GM15510 (cell line): ENCODE data around the gene NTF3.

Source experiments
- POLR2A ChIP-seq: IDR thresholded peaks from 3 replicates; pipeline ENCODE4 v1.6.1; 2011; ENCODE audit warnings: borderline replicate concordance; ENCODE audit not compliant: insufficient read length; ENCODE audit errors: extremely low read depth

Gene NTF3

GRCh38 chr12:5416571-5416970 is 15.3 kb upstream of the NTF3 start:
- TF ChIP-seq POLR2A: no peak

- TF ChIP-seq POLR2A: no peak
Measured at GRCh38 chr12:5417500-5417899, 14.4 kb upstream of the NTF3 start.

GRCh38 chr12:5428332-5429221 is 3.3 kb upstream of the NTF3 start:
- no peak for TF ChIP-seq POLR2A

- no peak for TF ChIP-seq POLR2A
Measured at GRCh38 chr12:5429741-5430557, 2.0 kb upstream of the NTF3 start.

- TF ChIP-seq POLR2A: no peak
Measured at GRCh38 chr12:5430641-5431603, 986 bp upstream of the NTF3 start.

- no peak for TF ChIP-seq POLR2A
Measured at GRCh38 chr12:5433081-5433844, 1.4 kb downstream of the NTF3 start.

GRCh38 chr12:5433845-5434646 is 2.1 kb downstream of the NTF3 start:
- TF ChIP-seq POLR2A: no peak

GRCh38 chr12:5434647-5435560 is 3.0 kb downstream of the NTF3 start:
- no peak for TF ChIP-seq POLR2A

GRCh38 chr12:5437182-5437583 is 5.3 kb downstream of the NTF3 start:
- no peak for TF ChIP-seq POLR2A

GRCh38 chr12:5437589-5437988 is 5.7 kb downstream of the NTF3 start:
- no peak for TF ChIP-seq POLR2A

GRCh38 chr12:5438671-5439200 is 6.8 kb downstream of the NTF3 start:
- no peak for TF ChIP-seq POLR2A

- no peak for TF ChIP-seq POLR2A
Measured at GRCh38 chr12:5439371-5439771, 7.5 kb downstream of the NTF3 start.

- no peak for TF ChIP-seq POLR2A
Measured at GRCh38 chr12:5439788-5440300, 7.9 kb downstream of the NTF3 start.
